ENCODE data around the gene GPI. TPM values are rescaled to one million over a fixed set of nuclear protein-coding genes. Genes with fewer than 3 reads are reported as not detected.
A peak's percentile ranks its signal among the peaks of the same experiment; 100 is the strongest.

Gene GPI
- total and polyA plus RNA-seq, 9 of the 15 experiments (the other 6 are each of a cell fraction or from before 2014, with no cell fraction given): 88.3 to 358 (median 122) TPM

- TF ChIP-seq POU5F1 (IDR thresholded peaks at IDR 0.05; ENCODE audit: borderline replicate concordance, low read depth, low read length, partially characterized antibody) (no peak), CBFB (CRISPR knock-in tag; IDR thresholded peaks at IDR 0.05) (no peak), HOXB6 (CRISPR knock-in tag; IDR thresholded peaks at IDR 0.05; ENCODE audit: borderline replicate concordance) (no peak), ZBTB34 (CRISPR knock-in tag; IDR thresholded peaks at IDR 0.05) (no peak)
Observed at GRCh38 chr19:34359954-34360315, 5.1 kb upstream of the GPI start (continued).

GRCh38 chr19:34360354-34360909, 4.6 kb upstream of the GPI start:
- in situ Hi-C loops (cut with MboI): no loop called here
- WGBS (ENCODE audit: insufficient coverage, low coverage, missing lambda C conversion rate): 89% methylated on average over 9 of the region's 9 CpGs
- Histone ChIP-seq H3K9me3 (replicated peaks; ENCODE audit: control insufficient read depth, insufficient read depth, low read depth, low read length) (no peaks in the 10 kb centered on the region), H3K9ac (ENCODE audit: insufficient read depth in 1 of 2, low read depth in 2 of 2, low read length in 2 of 2) (peak overlapping the region in 1 of 2 experiments; percentile 76; a peak in 1 of 4 replicates), H3K27ac (ENCODE audit: extremely low read depth, low read depth, low read length) (peak overlapping the region; percentile 85), H3K79me2 (ENCODE audit: control insufficient read depth, insufficient read depth, low read length) (peaks cover 7% of the 10 kb centered on the region), H3K9me1 (ENCODE audit: control insufficient read depth, insufficient read depth, low read length) (peaks cover 3% of the 10 kb centered on the region), H4K20me1 (replicated peaks; ENCODE audit: control insufficient read depth, insufficient read depth, low read length) (no peaks in the 10 kb centered on the region; the same call in 1 of the 2 replicates), H3K4me1 (replicated peaks in 1 of 2; ENCODE audit: control insufficient read depth in 2 of 2, insufficient read depth in 2 of 2, low read length in 2 of 2) (peaks cover 49 to 50% of the 10 kb centered on the region in 2 experiments), H3K27me3 (ENCODE audit: control insufficient read depth in 2 of 2, insufficient read depth in 2 of 2, low read length in 2 of 2) (no peaks in the 10 kb centered on the region), H3K4me3 (peak overlapping the region; percentile 48; the same call in 1 of the 2 replicates), H2AFZ (ENCODE audit: low read depth, low read length) (0 out of 2 replicates have a peak overlapping the region, but pooled peaks have one; percentile 89), H3K4me2 (ENCODE audit: insufficient read depth, low read length) (peak overlapping the region; percentile 95), H3K36me3 (ENCODE audit: control insufficient read depth, insufficient read depth, low read length) (no peaks in the 10 kb centered on the region; the same call in 2 of the 3 replicates)
- intact Hi-C loops (cut with micrococcal nuclease): no loop called here
- no peak for FAIRE-seq
- no TSS peak for BruUV-seq (replicated peaks)
- CTCF ChIA-PET (ENCODE audit: low intra/inter-chr PET ratio): no interaction called here
- POLR2A ChIA-PET: interaction anchor here (0.7 to 1.4 kb wide), 2 partner anchors 11 to 127 kb away, joined by 3 to 4 read pairs; no protein-coding TSS in a partner anchor
- TF ChIP-seq SPI1 (IDR thresholded peaks at IDR 0.05; ENCODE audit: borderline replicate concordance, low read depth, low read length) (peak; percentile 15; the same call in 1 of the 2 replicates), MAFF (IDR thresholded peaks at IDR 0.05; ENCODE audit: low read length) (no peak)
- no peak for ATAC-seq
- DNase-seq (ENCODE audit: extremely low read depth in 1 of 4, low spot score in 3 of 4): no peak

Data from K562 (cell line).